ENCODE data around the gene MTCL1. TPM values are rescaled to one million over a fixed set of nuclear protein-coding genes. Genes with fewer than 3 reads are reported as not detected.

The MTCL1 gene
- total and polyA plus RNA-seq, 10 of the 15 experiments (the other 5 are each of a cell fraction or from before 2014, with no cell fraction given): 0.03 to 0.36 (median 0.13) TPM; not detected in 4

- intact Hi-C loops (cut with micrococcal nuclease; ENCODE audit: unreplicated experiment): no loop called here
- H3K4me1 ChIP-seq (ENCODE audit: control insufficient read depth, insufficient read depth, low read length): no peaks in the 10 kb centered on the region
- no peak overlapping the region for H3K9ac ChIP-seq (ENCODE audit: control insufficient read depth, insufficient read depth, low read length)
- H3K4me3 ChIP-seq: no peak overlapping the region
- SMC1A ChIA-PET (ENCODE audit: uncharacterized antibody, unreplicated experiment): interaction anchor here (0.6 kb wide), 1 partner anchor 146 kb away, joined by 3 read pairs; no protein-coding TSS in a partner anchor
- RAD21 ChIA-PET (ENCODE audit: unreplicated experiment): no interaction called here
- in situ Hi-C loops (cut with MboI): no loop called here
- ATAC-seq: no peak
- H3K4me2 ChIP-seq (ENCODE audit: control insufficient read depth, insufficient read depth): no peak overlapping the region
- H3K36me3 ChIP-seq (ENCODE audit: control insufficient read depth in 2 of 2, insufficient read depth in 2 of 2, low read length in 1 of 2): no peaks in the 10 kb centered on the region
- no peaks in the 10 kb centered on the region for H3K79me2 ChIP-seq (ENCODE audit: control insufficient read depth, insufficient read depth, low read length)
- WGBS (ENCODE audit: insufficient coverage, insufficient replicate concordance, low lambda C conversion rate, missing lambda C conversion rate): 37% methylated on average over 6 of the region's 6 CpGs
- H4K20me1 ChIP-seq (ENCODE audit: control insufficient read depth, insufficient read depth): no peaks in the 10 kb centered on the region
- H2AFZ ChIP-seq (ENCODE audit: control insufficient read depth, low read depth, low read length): no peak overlapping the region
- no peak for DNase-seq (ENCODE audit: low read depth, low spot score)
- BruUV-seq (replicated peaks): no TSS peak
- H3K27me3 ChIP-seq (replicated peaks in 1 of 2; ENCODE audit: control insufficient read depth in 2 of 2, insufficient read depth in 2 of 2, low read length in 1 of 2): no peaks in the 10 kb centered on the region; a peak in 2 of 4 replicates
- H3K9me3 ChIP-seq (replicated peaks; ENCODE audit: control insufficient read depth, insufficient read depth, low read length): no peaks in the 10 kb centered on the region
- no peak for FAIRE-seq
- CTCF ChIA-PET: interaction anchor here (0.7 to 1.0 kb wide), 2 partner anchors 23 to 249 kb away, joined by 3 to 4 read pairs; no protein-coding TSS in a partner anchor
- no peak overlapping the region for H3K27ac ChIP-seq (ENCODE audit: control insufficient read depth, insufficient read depth)
- POLR2A ChIA-PET: no interaction called here
- no peak for TF ChIP-seq RCOR1 (conservative IDR thresholded peaks at IDR 0.05; ENCODE audit: low read depth, low read length)
- no peak for TF ChIP-seq ZNF24 (IDR thresholded peaks at IDR 0.05)
- TF ChIP-seq, protein P1, sequence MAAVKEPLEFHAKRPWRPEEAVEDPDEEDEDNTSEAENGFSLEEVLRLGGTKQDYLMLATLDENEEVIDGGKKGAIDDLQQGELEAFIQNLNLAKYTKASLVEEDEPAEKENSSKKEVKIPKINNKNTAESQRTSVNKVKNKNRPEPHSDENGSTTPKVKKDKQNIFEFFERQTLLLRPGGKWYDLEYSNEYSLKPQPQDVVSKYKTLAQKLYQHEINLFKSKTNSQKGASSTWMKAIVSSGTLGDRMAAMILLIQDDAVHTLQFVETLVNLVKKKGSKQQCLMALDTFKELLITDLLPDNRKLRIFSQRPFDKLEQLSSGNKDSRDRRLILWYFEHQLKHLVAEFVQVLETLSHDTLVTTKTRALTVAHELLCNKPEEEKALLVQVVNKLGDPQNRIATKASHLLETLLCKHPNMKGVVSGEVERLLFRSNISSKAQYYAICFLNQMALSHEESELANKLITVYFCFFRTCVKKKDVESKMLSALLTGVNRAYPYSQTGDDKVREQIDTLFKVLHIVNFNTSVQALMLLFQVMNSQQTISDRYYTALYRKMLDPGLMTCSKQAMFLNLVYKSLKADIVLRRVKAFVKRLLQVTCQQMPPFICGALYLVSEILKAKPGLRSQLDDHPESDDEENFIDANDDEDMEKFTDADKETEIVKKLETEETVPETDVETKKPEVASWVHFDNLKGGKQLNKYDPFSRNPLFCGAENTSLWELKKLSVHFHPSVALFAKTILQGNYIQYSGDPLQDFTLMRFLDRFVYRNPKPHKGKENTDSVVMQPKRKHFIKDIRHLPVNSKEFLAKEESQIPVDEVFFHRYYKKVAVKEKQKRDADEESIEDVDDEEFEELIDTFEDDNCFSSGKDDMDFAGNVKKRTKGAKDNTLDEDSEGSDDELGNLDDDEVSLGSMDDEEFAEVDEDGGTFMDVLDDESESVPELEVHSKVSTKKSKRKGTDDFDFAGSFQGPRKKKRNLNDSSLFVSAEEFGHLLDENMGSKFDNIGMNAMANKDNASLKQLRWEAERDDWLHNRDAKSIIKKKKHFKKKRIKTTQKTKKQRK (IDR thresholded peaks at IDR 0.05; ENCODE audit: low read depth, low read length): no peak
- TF ChIP-seq, protein P2, sequence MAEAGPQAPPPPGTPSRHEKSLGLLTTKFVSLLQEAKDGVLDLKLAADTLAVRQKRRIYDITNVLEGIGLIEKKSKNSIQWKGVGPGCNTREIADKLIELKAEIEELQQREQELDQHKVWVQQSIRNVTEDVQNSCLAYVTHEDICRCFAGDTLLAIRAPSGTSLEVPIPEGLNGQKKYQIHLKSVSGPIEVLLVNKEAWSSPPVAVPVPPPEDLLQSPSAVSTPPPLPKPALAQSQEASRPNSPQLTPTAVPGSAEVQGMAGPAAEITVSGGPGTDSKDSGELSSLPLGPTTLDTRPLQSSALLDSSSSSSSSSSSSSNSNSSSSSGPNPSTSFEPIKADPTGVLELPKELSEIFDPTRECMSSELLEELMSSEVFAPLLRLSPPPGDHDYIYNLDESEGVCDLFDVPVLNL (IDR thresholded peaks at IDR 0.05; ENCODE audit: low read depth, low read length): no peak
- TF ChIP-seq FOXM1 (IDR thresholded peaks at IDR 0.05; ENCODE audit: low read depth, low read length): no peak
- TF ChIP-seq, protein P3, sequence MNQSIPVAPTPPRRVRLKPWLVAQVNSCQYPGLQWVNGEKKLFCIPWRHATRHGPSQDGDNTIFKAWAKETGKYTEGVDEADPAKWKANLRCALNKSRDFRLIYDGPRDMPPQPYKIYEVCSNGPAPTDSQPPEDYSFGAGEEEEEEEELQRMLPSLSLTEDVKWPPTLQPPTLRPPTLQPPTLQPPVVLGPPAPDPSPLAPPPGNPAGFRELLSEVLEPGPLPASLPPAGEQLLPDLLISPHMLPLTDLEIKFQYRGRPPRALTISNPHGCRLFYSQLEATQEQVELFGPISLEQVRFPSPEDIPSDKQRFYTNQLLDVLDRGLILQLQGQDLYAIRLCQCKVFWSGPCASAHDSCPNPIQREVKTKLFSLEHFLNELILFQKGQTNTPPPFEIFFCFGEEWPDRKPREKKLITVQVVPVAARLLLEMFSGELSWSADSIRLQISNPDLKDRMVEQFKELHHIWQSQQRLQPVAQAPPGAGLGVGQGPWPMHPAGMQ (IDR thresholded peaks at IDR 0.05; ENCODE audit: borderline replicate concordance): no peak
- TF ChIP-seq TBL1XR1 (IDR thresholded peaks at IDR 0.05; ENCODE audit: low read depth, low read length): no peak
- no peak for TF ChIP-seq GABPA (IDR thresholded peaks at IDR 0.05; ENCODE audit: low read depth)
- no peak for TF ChIP-seq CTCF (IDR thresholded peaks at IDR 0.05 in 2 of 3, conservative IDR thresholded peaks at IDR 0.05 in 1 of 3; ENCODE audit: control insufficient read depth in 2 of 3, extremely low read depth in 1 of 3, insufficient read depth in 1 of 3, low read depth in 3 of 3, low read length in 3 of 3)
- TF ChIP-seq HCFC1 (IDR thresholded peaks at IDR 0.05; ENCODE audit: low read length): no peak
- no peak for TF ChIP-seq POLR2AphosphoS5 (IDR thresholded peaks at IDR 0.05; ENCODE audit: low read length)
- no peak for TF ChIP-seq BACH1 (IDR thresholded peaks at IDR 0.05; ENCODE audit: borderline replicate concordance)
- TF ChIP-seq, protein P4, sequence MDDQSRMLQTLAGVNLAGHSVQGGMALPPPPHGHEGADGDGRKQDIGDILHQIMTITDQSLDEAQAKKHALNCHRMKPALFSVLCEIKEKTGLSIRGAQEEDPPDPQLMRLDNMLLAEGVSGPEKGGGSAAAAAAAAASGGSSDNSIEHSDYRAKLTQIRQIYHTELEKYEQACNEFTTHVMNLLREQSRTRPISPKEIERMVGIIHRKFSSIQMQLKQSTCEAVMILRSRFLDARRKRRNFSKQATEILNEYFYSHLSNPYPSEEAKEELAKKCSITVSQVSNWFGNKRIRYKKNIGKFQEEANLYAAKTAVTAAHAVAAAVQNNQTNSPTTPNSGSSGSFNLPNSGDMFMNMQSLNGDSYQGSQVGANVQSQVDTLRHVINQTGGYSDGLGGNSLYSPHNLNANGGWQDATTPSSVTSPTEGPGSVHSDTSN (IDR thresholded peaks at IDR 0.05; ENCODE audit: insufficient replicate concordance, low read depth, low read length): no peak
- TF ChIP-seq TAF1 (IDR thresholded peaks at IDR 0.05; ENCODE audit: borderline replicate concordance, low read depth, low read length): no peak
- TF ChIP-seq USF2 (IDR thresholded peaks at IDR 0.05; ENCODE audit: borderline replicate concordance, low read depth, low read length): no peak
These were observed 102.6 kb downstream of the MTCL1 start for GRCh38 chr18:8808001-8808400.

All from GM12878 (cell line).